Liver (tissue), 3 donors: Measurements from ENCODE around the gene PROX2.

Source experiments
- ATF3 ChIP-seq: IDR thresholded peaks from 2 replicates; pipeline ENCODE4 v1.6.1; 2016; ENCODE audit warnings: antibody characterized with exemption
- FOXA1 ChIP-seq: IDR thresholded peaks from 2 replicates; pipeline ENCODE4 v1.6.1; 2016; ENCODE audit warnings: antibody characterized with exemption
- GABPA ChIP-seq, 2 donors: IDR thresholded peaks in 1 of 2; conservative IDR thresholded peaks in 1 of 2; 2 replicates each; pipeline ENCODE4 v1.6.1; 2016; ENCODE audit warnings: antibody characterized with exemption in 2 of 2, mild to moderate bottlenecking in 1 of 2, moderate library complexity in 1 of 2
- JUND ChIP-seq, 2 donors: IDR thresholded peaks; 2 replicates each; pipeline ENCODE4 v1.6.1; 2016; ENCODE audit warnings: antibody characterized with exemption in 2 of 2
- NR2F2 ChIP-seq: IDR thresholded peaks from 2 replicates; pipeline ENCODE4 v1.6.1; 2016; ENCODE audit warnings: antibody characterized with exemption
- RAD21 ChIP-seq, 2 donors: IDR thresholded peaks; 2 replicates each; pipeline ENCODE4 v1.6.1; 2016; ENCODE audit warnings: antibody characterized with exemption in 2 of 2, mild to moderate bottlenecking in 2 of 2
- REST ChIP-seq: IDR thresholded peaks from 2 replicates; pipeline ENCODE4 v1.6.1; 2016; ENCODE audit warnings: antibody characterized with exemption, mild to moderate bottlenecking
- RXRA ChIP-seq, 2 donors: IDR thresholded peaks; 2 replicates each; pipeline ENCODE4 v1.6.1; 2017 to 2018; ENCODE audit warnings: antibody characterized with exemption in 2 of 2, mild to moderate bottlenecking in 1 of 2
- SP1 ChIP-seq: IDR thresholded peaks from 2 replicates; pipeline ENCODE4 v1.6.1; 2018; ENCODE audit warnings: antibody characterized with exemption, mild to moderate bottlenecking
- TAF1 ChIP-seq: conservative IDR thresholded peaks from 2 replicates; pipeline ENCODE4 v1.6.1; 2016; ENCODE audit warnings: antibody characterized with exemption, mild to moderate bottlenecking
- YY1 ChIP-seq: IDR thresholded peaks from 2 replicates; pipeline ENCODE4 v1.6.1; 2016; ENCODE audit warnings: antibody characterized with exemption, mild to moderate bottlenecking
- ZBTB33 ChIP-seq: IDR thresholded peaks from 2 replicates; pipeline ENCODE4 v1.6.1; 2016; ENCODE audit warnings: antibody characterized with exemption
- TF ChIP-seq, protein P1 (sequence below): fragments of 150-350 bp; IDR thresholded peaks from 2 replicates; pipeline ENCODE4 v1.5.1; 2017; ENCODE audit warnings: improper control_type of control experiment, low read depth, low read length; ENCODE audit not compliant: missing input control
- TF ChIP-seq, protein P2 (sequence below): IDR thresholded peaks from 2 replicates; pipeline ENCODE4 v1.6.1; 2016; ENCODE audit warnings: antibody characterized with exemption
- donor health status: healthy.
- donor health status: healthy.

- TF ChIP-seq, protein P1, sequence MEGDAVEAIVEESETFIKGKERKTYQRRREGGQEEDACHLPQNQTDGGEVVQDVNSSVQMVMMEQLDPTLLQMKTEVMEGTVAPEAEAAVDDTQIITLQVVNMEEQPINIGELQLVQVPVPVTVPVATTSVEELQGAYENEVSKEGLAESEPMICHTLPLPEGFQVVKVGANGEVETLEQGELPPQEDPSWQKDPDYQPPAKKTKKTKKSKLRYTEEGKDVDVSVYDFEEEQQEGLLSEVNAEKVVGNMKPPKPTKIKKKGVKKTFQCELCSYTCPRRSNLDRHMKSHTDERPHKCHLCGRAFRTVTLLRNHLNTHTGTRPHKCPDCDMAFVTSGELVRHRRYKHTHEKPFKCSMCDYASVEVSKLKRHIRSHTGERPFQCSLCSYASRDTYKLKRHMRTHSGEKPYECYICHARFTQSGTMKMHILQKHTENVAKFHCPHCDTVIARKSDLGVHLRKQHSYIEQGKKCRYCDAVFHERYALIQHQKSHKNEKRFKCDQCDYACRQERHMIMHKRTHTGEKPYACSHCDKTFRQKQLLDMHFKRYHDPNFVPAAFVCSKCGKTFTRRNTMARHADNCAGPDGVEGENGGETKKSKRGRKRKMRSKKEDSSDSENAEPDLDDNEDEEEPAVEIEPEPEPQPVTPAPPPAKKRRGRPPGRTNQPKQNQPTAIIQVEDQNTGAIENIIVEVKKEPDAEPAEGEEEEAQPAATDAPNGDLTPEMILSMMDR = no peak
- TF ChIP-seq NR2F2 (no peak), ZBTB33 (no peak), REST (no peak), FOXA1 (no peak), ATF3 (no peak), RXRA (IDR thresholded peaks at IDR 0.05) (no peak), YY1 (no peak), RAD21 (IDR thresholded peaks at IDR 0.05) (no peak), TAF1 (no peak), JUND (IDR thresholded peaks at IDR 0.05) (no peak), GABPA (IDR thresholded peaks at IDR 0.05 in 1 of 2, conservative IDR thresholded peaks at IDR 0.05 in 1 of 2) (no peak), SP1 (no peak)
- TF ChIP-seq, protein P2, sequence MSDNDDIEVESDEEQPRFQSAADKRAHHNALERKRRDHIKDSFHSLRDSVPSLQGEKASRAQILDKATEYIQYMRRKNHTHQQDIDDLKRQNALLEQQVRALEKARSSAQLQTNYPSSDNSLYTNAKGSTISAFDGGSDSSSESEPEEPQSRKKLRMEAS = no peak
Observed at GRCh38 chr14:74832849-74833248, 43.1 kb downstream of the PROX2 start.
